GM23338 (cell line): ENCODE data around the gene CARMIL1. TPM values are rescaled to one million over a fixed set of nuclear protein-coding genes. Genes with fewer than 3 reads are reported as not detected.

ENCODE experiments used
- ATAC-seq: fragments of 200-7000 bp; cut with Tn5 transposase; 3 replicates; pipeline ENCODE4 v1.9.1; 2020
- DNase-seq: peaks from one replicate; pipeline ENCODE4 v3.0.0-alpha.2; 2015; ENCODE audit warnings: low spot score
- H2AFZ ChIP-seq: fragments of 200-600 bp; sonication (generic); 2 replicates; pipeline ENCODE4 v1.8.0; 2016; ENCODE audit warnings: antibody characterized with exemption, mild to moderate bottlenecking, moderate library complexity
- H3F3A ChIP-seq: fragments of 200-600 bp; sonication (generic); replicated peaks from 2 replicates; pipeline ENCODE4 v1.8.0; 2017; ENCODE audit warnings: antibody characterized with exemption, mixed run types, low read depth
- H3K27ac ChIP-seq: fragments of 200-600 bp; sonication (generic); 2 replicates; pipeline ENCODE4 v1.6.1; 2016; ENCODE audit warnings: low read depth
- H3K27me3 ChIP-seq: fragments of 200-600 bp; sonication (generic); 2 replicates; pipeline ENCODE4 v1.8.0; 2016; ENCODE audit warnings: mild to moderate bottlenecking, mixed run types, moderate library complexity; ENCODE audit not compliant: insufficient read depth
- H3K36me3 ChIP-seq: fragments of 200-600 bp; sonication (generic); 2 replicates; pipeline ENCODE4 v1.8.0; 2016; ENCODE audit warnings: mild to moderate bottlenecking; ENCODE audit not compliant: insufficient read depth
- H3K4me1 ChIP-seq: fragments of 200-600 bp; sonication (generic); 2 replicates; pipeline ENCODE4 v1.8.0; 2016; ENCODE audit warnings: mild to moderate bottlenecking, moderate library complexity; ENCODE audit not compliant: insufficient read depth
- H3K4me2 ChIP-seq: fragments of 200-600 bp; sonication (generic); 2 replicates; pipeline ENCODE4 v1.7.1; 2017; ENCODE audit warnings: mixed run types
- H3K4me3 ChIP-seq: fragments of 200-600 bp; sonication (generic); 2 replicates; pipeline ENCODE4 v1.6.1; 2016; ENCODE audit warnings: mixed run types
- H3K79me2 ChIP-seq: fragments of 200-600 bp; sonication (generic); replicated peaks from 2 replicates; pipeline ENCODE4 v1.8.0; 2017; ENCODE audit warnings: mild to moderate bottlenecking; ENCODE audit not compliant: insufficient read depth
- H3K9me2 ChIP-seq: fragments of 200-600 bp; sonication (generic); 2 replicates; pipeline ENCODE4 v1.8.0; 2017; ENCODE audit not compliant: insufficient read depth
- H4K20me1 ChIP-seq: fragments of 200-600 bp; sonication (generic); replicated peaks from 2 replicates; pipeline ENCODE4 v1.8.0; 2017; ENCODE audit warnings: mild to moderate bottlenecking; ENCODE audit not compliant: insufficient read depth
- H3K27ac Mint-ChIP-seq: 2 replicates; pipeline ENCODE4 v1.8.0; 2020; ENCODE audit warnings: inconsistent platforms, mild to moderate bottlenecking, moderate library complexity, mixed read lengths
- H3K27me3 Mint-ChIP-seq: 3 replicates; pipeline ENCODE4 v1.8.0; 2022; ENCODE audit warnings: low read depth, mild to moderate bottlenecking, moderate library complexity, mixed read lengths, inconsistent platforms; ENCODE audit not compliant: insufficient read depth, poor library complexity
- H3K36me3 Mint-ChIP-seq: 3 replicates; pipeline ENCODE4 v1.8.0; 2021; ENCODE audit warnings: low read depth, mild to moderate bottlenecking, inconsistent platforms, moderate library complexity, mixed read lengths
- H3K4me1 Mint-ChIP-seq: 3 replicates; pipeline ENCODE4 v1.8.0; 2020; ENCODE audit warnings: mild to moderate bottlenecking, inconsistent platforms, mixed read lengths
- H3K4me3 Mint-ChIP-seq: 3 replicates; pipeline ENCODE4 v1.8.0; 2021; ENCODE audit warnings: moderate library complexity, mild to moderate bottlenecking, inconsistent platforms, mixed read lengths
- H3K9me3 Mint-ChIP-seq: 3 replicates; pipeline ENCODE4 v1.8.0; 2020; ENCODE audit warnings: moderate library complexity, mild to moderate bottlenecking, inconsistent platforms, mixed read lengths
- CREB1 ChIP-seq: fragments of 250-450 bp; sonication (Bioruptor Pico); IDR thresholded peaks from 2 replicates; pipeline ENCODE4 v1.5.0; 2020; ENCODE audit warnings: low read depth, mild to moderate bottlenecking, moderate library complexity
- EZH2 ChIP-seq: fragments of 200-600 bp; sonication (generic); IDR thresholded peaks from one replicate; pipeline ENCODE4 v1.8.0; 2017; ENCODE audit warnings: antibody characterized with exemption, mild to moderate bottlenecking, low read depth; ENCODE audit not compliant: unreplicated experiment
- JUNB ChIP-seq: IDR thresholded peaks from one replicate; pipeline ENCODE4 v1.6.1; 2016; ENCODE audit warnings: antibody characterized with exemption; ENCODE audit not compliant: unreplicated experiment
- NANOG ChIP-seq: IDR thresholded peaks from 2 replicates; pipeline ENCODE4 v1.6.1; 2016; ENCODE audit warnings: antibody characterized with exemption, borderline replicate concordance
- STAT1 ChIP-seq: IDR thresholded peaks from one replicate; pipeline ENCODE4 v1.6.1; 2016; ENCODE audit warnings: antibody characterized with exemption; ENCODE audit not compliant: unreplicated experiment
- ZNF114 ChIP-seq: fragments of 250-450 bp; sonication (Bioruptor Pico); IDR thresholded peaks from 2 replicates; pipeline ENCODE4 v1.5.0; 2020; ENCODE audit warnings: mild to moderate bottlenecking, moderate library complexity
- ZNF331 ChIP-seq: fragments of 250-450 bp; sonication (Bioruptor Pico); IDR thresholded peaks from 2 replicates; pipeline ENCODE4 v1.5.0; 2020; ENCODE audit warnings: low read depth, mild to moderate bottlenecking, moderate library complexity
- ZNF462 ChIP-seq: fragments of 250-450 bp; sonication (Bioruptor Pico); IDR thresholded peaks from 2 replicates; pipeline ENCODE4 v1.5.0; 2020; ENCODE audit warnings: mild to moderate bottlenecking, moderate library complexity
- polyA plus RNA-seq: library from polyadenylated mRNA; unstranded; fragments of >200 nt; fragmentation: Nextera tagmentation; extraction: Ambion mirVana; gene quantifications from 2 replicates; pipeline ENCODE4 v1.2.1, GENCODE V29; 2016
- total RNA-seq: library from RNA; depleted of rRNA; stranded (reverse); fragments of >200 nt; shearing (Covaris generic); gene quantifications from 2 replicates; pipeline ENCODE4 v1.2.3, GENCODE V29; 2014
- TF ChIP-seq, protein P1 (sequence below): IDR thresholded peaks from one replicate; pipeline ENCODE4 v1.6.1; 2018; ENCODE audit warnings: antibody characterized with exemption; ENCODE audit not compliant: unreplicated experiment
- TF ChIP-seq, protein P2 (sequence below): IDR thresholded peaks from 2 replicates; pipeline ENCODE4 v1.6.1; 2016; ENCODE audit warnings: antibody characterized with exemption

CARMIL1 gene
- total and polyA plus RNA-seq, 2 experiments from 2014 or later = 43.2 to 66.9 TPM

DNA sequence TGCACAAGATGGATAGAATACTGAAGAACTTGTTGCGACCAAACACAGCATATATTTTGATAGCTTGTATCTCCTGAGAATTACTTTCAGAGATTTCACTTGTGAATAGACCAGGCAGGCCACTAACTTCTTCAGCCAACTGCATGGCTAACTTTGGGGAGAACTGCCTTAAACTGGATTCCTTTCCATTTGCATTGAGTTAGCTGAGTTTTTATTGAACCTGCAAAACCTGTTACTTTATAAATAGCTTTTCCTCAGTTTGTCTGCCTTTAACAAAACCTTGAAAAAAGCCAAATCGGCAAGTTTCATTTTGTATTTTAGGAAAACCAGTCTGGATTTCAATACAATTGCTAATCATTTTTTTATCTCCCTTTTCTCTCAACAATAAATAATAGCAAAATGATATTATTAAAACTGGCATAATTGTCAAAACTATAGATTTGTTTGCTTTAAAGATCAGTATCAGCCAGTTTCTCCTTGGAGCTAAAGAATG, 300.3 kb downstream of the CARMIL1 start:
- H3K27me3 Mint-ChIP-seq = peaks cover 2% of the 10 kb centered on the region
- no peak overlapping the region for H3K4me3 ChIP-seq
- no peaks in the 10 kb centered on the region; the same call in 1 of the 2 replicates for H4K20me1 ChIP-seq
- no peaks in the 10 kb centered on the region for H3K27me3 ChIP-seq
- H3K36me3 Mint-ChIP-seq = peaks cover 2% of the 10 kb centered on the region; the same call in 1 of the 3 replicates
- no peaks in the 10 kb centered on the region for H3K9me3 Mint-ChIP-seq
- H3K36me3 ChIP-seq = no peaks in the 10 kb centered on the region
- H3K4me1 Mint-ChIP-seq = no peaks in the 10 kb centered on the region
- H3K4me2 ChIP-seq = no peak overlapping the region
- no peaks in the 10 kb centered on the region for H3K79me2 ChIP-seq
- H3F3A ChIP-seq = no peaks in the 10 kb centered on the region
- no peak overlapping the region for H3K27ac Mint-ChIP-seq
- H3K27ac ChIP-seq = no peak overlapping the region
- ATAC-seq (no peak), DNase-seq (no peak)
- H2AFZ ChIP-seq = no peak overlapping the region
- no peaks in the 10 kb centered on the region for H3K4me1 ChIP-seq
- H3K9me2 ChIP-seq = no peaks in the 10 kb centered on the region
- TF ChIP-seq EZH2 (no peak), JUNB (no peak)
- H3K4me3 Mint-ChIP-seq = no peak overlapping the region

DNA sequence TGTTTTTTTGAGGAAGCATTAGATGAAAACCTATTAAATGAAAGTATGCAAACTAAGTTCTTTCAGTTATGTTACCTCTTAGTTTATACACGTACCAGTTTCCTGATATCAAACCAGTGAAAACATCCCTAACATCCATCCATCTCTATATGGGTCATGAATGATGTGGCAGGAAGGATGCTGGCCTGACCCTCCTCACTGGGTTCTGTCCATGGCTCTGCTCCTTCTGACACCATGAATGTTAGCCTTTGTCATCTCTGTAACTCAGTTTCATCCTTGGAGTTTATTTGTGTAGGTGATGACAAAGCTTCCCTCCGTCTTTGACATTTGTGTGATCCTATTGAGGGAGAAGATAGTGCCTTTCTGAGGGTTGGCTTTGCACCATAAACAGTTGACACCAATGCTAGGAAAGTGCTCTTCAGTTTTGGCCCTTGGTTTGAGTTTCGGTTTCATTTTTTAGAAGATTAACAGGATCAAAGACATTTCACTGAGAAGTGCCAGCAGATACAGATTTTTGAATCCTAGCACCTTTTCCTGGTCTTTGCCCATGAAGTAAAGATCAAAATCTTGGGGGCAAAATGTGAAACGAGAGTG, 300.8 kb downstream of the CARMIL1 start:
- H3K27ac ChIP-seq = no peak overlapping the region
- Mint-ChIP-seq H3K27me3 (peaks cover 2% of the 10 kb centered on the region), H3K9me3 (no peaks in the 10 kb centered on the region), H3K27ac (no peak overlapping the region), H3K36me3 (peaks cover 7% of the 10 kb centered on the region; the same call in 2 of the 3 replicates), H3K4me1 (no peaks in the 10 kb centered on the region), H3K4me3 (no peak overlapping the region)
- no peaks in the 10 kb centered on the region for H3K9me2 ChIP-seq
- no peak for DNase-seq
- H3K4me1 ChIP-seq = no peaks in the 10 kb centered on the region
- no peaks in the 10 kb centered on the region for H3K27me3 ChIP-seq
- ATAC-seq = no peak
- H3K4me3 ChIP-seq = no peak overlapping the region
- no peaks in the 10 kb centered on the region; the same call in 1 of the 2 replicates for H4K20me1 ChIP-seq
- no peaks in the 10 kb centered on the region for H3F3A ChIP-seq
- no peaks in the 10 kb centered on the region for H3K79me2 ChIP-seq
- H2AFZ ChIP-seq = no peak overlapping the region
- no peaks in the 10 kb centered on the region for H3K36me3 ChIP-seq
- no peak overlapping the region for H3K4me2 ChIP-seq
- TF ChIP-seq, protein P1, sequence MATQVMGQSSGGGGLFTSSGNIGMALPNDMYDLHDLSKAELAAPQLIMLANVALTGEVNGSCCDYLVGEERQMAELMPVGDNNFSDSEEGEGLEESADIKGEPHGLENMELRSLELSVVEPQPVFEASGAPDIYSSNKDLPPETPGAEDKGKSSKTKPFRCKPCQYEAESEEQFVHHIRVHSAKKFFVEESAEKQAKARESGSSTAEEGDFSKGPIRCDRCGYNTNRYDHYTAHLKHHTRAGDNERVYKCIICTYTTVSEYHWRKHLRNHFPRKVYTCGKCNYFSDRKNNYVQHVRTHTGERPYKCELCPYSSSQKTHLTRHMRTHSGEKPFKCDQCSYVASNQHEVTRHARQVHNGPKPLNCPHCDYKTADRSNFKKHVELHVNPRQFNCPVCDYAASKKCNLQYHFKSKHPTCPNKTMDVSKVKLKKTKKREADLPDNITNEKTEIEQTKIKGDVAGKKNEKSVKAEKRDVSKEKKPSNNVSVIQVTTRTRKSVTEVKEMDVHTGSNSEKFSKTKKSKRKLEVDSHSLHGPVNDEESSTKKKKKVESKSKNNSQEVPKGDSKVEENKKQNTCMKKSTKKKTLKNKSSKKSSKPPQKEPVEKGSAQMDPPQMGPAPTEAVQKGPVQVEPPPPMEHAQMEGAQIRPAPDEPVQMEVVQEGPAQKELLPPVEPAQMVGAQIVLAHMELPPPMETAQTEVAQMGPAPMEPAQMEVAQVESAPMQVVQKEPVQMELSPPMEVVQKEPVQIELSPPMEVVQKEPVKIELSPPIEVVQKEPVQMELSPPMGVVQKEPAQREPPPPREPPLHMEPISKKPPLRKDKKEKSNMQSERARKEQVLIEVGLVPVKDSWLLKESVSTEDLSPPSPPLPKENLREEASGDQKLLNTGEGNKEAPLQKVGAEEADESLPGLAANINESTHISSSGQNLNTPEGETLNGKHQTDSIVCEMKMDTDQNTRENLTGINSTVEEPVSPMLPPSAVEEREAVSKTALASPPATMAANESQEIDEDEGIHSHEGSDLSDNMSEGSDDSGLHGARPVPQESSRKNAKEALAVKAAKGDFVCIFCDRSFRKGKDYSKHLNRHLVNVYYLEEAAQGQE = no peak
- TF ChIP-seq JUNB = no peak
- no peak for TF ChIP-seq STAT1
- TF ChIP-seq CREB1 = no peak
- TF ChIP-seq ZNF114 (CRISPR knock-in tag) = no peak
- TF ChIP-seq, protein P2, sequence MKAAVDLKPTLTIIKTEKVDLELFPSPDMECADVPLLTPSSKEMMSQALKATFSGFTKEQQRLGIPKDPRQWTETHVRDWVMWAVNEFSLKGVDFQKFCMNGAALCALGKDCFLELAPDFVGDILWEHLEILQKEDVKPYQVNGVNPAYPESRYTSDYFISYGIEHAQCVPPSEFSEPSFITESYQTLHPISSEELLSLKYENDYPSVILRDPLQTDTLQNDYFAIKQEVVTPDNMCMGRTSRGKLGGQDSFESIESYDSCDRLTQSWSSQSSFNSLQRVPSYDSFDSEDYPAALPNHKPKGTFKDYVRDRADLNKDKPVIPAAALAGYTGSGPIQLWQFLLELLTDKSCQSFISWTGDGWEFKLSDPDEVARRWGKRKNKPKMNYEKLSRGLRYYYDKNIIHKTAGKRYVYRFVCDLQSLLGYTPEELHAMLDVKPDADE = no peak
- TF ChIP-seq ZNF462 = no peak
- no peak for TF ChIP-seq ZNF331 (CRISPR knock-in tag)
- TF ChIP-seq NANOG = no peak
- TF ChIP-seq EZH2 = no peak
